LNCAP (cell line): ENCODE data around the gene SCLT1.

Experiments used
- CTCF ChIP-seq: fragments of 450-650 bp; IDR thresholded peaks from 2 replicates; pipeline ENCODE4 v1.5.1; 2017; ENCODE audit warnings: mild to moderate bottlenecking

Gene SCLT1

DNA sequence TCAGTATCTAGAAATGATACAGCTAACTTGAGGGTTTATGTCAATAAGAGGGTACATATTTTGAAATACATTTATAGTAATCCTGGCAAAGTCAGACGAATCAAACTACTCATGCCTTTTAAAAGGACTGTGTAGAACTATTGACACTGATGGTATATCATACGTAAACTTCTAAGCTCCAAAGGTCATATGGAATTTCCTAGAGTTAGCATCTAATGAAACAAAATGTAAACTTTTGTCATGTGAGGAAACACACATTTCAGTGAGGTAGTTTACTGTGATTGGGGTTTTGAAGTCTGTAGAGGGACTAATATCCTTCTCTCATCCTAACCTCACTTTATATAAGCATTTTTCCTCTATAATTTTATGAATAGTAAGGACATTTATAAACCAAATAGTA, 138.4 kb downstream of the SCLT1 start:
- no peak for TF ChIP-seq CTCF

- no peak for TF ChIP-seq CTCF
These were observed 142.0 kb downstream of the SCLT1 start for GRCh38 chr4:128951316-128951715.

DNA sequence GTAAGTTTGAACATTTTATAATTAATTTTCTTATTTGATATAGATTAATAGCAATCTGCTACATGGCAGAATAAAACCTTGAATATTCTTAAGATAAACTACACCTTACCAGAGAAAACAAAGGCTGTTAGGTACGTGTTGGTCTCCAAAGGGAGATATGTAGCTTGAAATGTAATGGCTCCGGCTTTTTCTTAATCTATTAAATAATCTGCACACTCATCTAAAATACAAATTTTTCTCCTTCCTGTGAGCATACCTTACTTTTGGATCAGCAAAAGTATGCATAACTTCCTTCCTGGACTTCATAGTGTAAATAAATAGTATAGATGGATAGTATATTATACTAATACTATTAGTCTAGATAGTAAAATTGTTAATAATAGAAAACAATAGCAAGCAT, 142.5 kb downstream of the SCLT1 start:
- no peak for TF ChIP-seq CTCF

- TF ChIP-seq CTCF: no peak
These were observed 146.4 kb downstream of the SCLT1 start for GRCh38 chr4:128946916-128947315.

GRCh38 chr4:128942607-128943006, 150.7 kb downstream of the SCLT1 start:
- TF ChIP-seq CTCF: no peak

GRCh38 chr4:128940971-128941370, 152.4 kb downstream of the SCLT1 start:
- no peak for TF ChIP-seq CTCF

DNA sequence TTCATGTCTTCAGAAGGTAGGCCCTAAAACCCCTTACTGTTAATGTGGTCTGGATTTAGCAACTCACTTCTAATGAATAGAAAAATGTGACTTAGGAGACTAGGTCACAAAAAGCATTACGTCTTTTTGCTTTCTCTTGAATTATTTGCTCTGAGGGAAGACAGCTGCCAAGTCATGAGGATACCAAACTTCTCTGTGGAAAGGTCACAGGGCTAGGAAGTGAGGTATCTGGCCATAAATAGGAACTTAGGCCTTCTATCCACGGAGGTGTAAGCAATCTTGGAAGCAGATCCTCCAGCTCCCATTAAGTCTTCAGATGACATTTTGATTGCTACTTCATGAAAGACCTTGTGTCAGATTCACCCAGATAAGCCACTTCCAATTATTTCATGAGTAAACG, 163.3 kb downstream of the SCLT1 start:
- TF ChIP-seq CTCF: no peak

DNA sequence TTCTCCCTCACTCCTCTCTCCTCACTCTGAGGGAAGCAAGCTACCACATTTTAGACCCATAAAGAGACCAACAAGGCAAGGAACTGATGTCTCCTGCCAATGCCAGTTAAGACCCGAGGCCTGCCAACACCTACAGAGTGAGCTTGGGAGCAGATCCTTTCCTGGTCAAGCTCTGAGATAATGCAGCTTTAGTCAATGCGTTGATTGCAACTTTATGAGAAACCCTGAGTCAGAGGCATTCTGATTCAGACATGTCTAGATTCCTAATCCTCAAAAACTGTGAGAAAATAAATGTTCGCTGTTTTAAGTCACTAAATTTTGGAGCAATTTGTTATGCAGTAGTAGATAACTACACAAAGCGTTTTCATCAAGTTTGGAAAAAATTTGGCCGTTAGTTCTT, 168.4 kb downstream of the SCLT1 start:
- TF ChIP-seq CTCF: no peak
